ENCODE data around the gene LRMDA.

LRMDA gene

GRCh38 chr10:75883081-75884072 is 452.0 kb downstream of the LRMDA start:
- DNase-seq (ENCODE audit: low read depth), result no peak
- H3K4me3 ChIP-seq (ENCODE audit: low read depth, low read length), result no peak overlapping the region

- no peak overlapping the region for H3K4me3 ChIP-seq (ENCODE audit: low read depth, low read length)
- no peak for DNase-seq (ENCODE audit: low read depth)
Observed at GRCh38 chr10:75884808-75885207, 453.4 kb downstream of the LRMDA start.

- H3K4me3 ChIP-seq (ENCODE audit: low read depth, low read length), result no peak overlapping the region
- DNase-seq (ENCODE audit: low read depth), result no peak
Observed at GRCh38 chr10:75887369-75887768, 455.9 kb downstream of the LRMDA start.

GRCh38 chr10:75887992-75888680 is 456.7 kb downstream of the LRMDA start:
- no peak overlapping the region for H3K4me3 ChIP-seq (ENCODE audit: low read depth, low read length)
- DNase-seq (ENCODE audit: low read depth), result no peak

GRCh38 chr10:75889051-75889450 is 457.6 kb downstream of the LRMDA start:
- no peak for DNase-seq (ENCODE audit: low read depth)

GRCh38 chr10:75894761-75895160 is 463.3 kb downstream of the LRMDA start:
- DNase-seq (ENCODE audit: low read depth), result no peak
- H3K4me3 ChIP-seq (ENCODE audit: low read depth, low read length), result no peak overlapping the region

More at GRCh38 chr10:75889051-75889450, 457.6 kb downstream of the LRMDA start:
- no peak overlapping the region for H3K4me3 ChIP-seq (ENCODE audit: low read depth, low read length)

- no peak for DNase-seq (ENCODE audit: low read depth)
- H3K4me3 ChIP-seq (ENCODE audit: low read depth, low read length), result no peak overlapping the region
Observed at GRCh38 chr10:75895259-75895658, 463.8 kb downstream of the LRMDA start.

GRCh38 chr10:75899816-75900390 is 468.5 kb downstream of the LRMDA start:
- no peak overlapping the region for H3K4me3 ChIP-seq (ENCODE audit: low read depth, low read length)
- no peak for DNase-seq (ENCODE audit: low read depth)

- no peak overlapping the region for H3K4me3 ChIP-seq (ENCODE audit: low read depth, low read length)
- DNase-seq (ENCODE audit: low read depth), result no peak
Observed at GRCh38 chr10:75902816-75903215, 471.4 kb downstream of the LRMDA start.

GRCh38 chr10:75904499-75905283 is 473.3 kb downstream of the LRMDA start:
- H3K4me3 ChIP-seq (ENCODE audit: low read depth, low read length), result no peak overlapping the region

GRCh38 chr10:75905490-75905889 is 474.1 kb downstream of the LRMDA start:
- no peak for DNase-seq (ENCODE audit: low read depth)
- no peak overlapping the region for H3K4me3 ChIP-seq (ENCODE audit: low read depth, low read length)

More at GRCh38 chr10:75904499-75905283, 473.3 kb downstream of the LRMDA start:
- no peak for DNase-seq (ENCODE audit: low read depth)

- DNase-seq (ENCODE audit: low read depth), result peak; percentile 5
- no peak overlapping the region for H3K4me3 ChIP-seq (ENCODE audit: low read depth, low read length)
Observed at GRCh38 chr10:75910032-75910431, 478.6 kb downstream of the LRMDA start.

- no peak for DNase-seq (ENCODE audit: low read depth)
- no peak overlapping the region for H3K4me3 ChIP-seq (ENCODE audit: low read depth, low read length)
Observed at GRCh38 chr10:75911426-75911825, 480.0 kb downstream of the LRMDA start.

- DNase-seq (ENCODE audit: low read depth), result no peak
- no peak overlapping the region for H3K4me3 ChIP-seq (ENCODE audit: low read depth, low read length)
Observed at GRCh38 chr10:75916906-75917305, 485.5 kb downstream of the LRMDA start.

GRCh38 chr10:75919913-75920312 is 488.5 kb downstream of the LRMDA start:
- no peak overlapping the region for H3K4me3 ChIP-seq (ENCODE audit: low read depth, low read length)
- DNase-seq (ENCODE audit: low read depth), result no peak

- no peak for DNase-seq (ENCODE audit: low read depth)
- no peak overlapping the region for H3K4me3 ChIP-seq (ENCODE audit: low read depth, low read length)
Observed at GRCh38 chr10:75922435-75922834, 491.0 kb downstream of the LRMDA start.

- no peak for DNase-seq (ENCODE audit: low read depth)
- no peak overlapping the region for H3K4me3 ChIP-seq (ENCODE audit: low read depth, low read length)
Observed at GRCh38 chr10:75924309-75924902, 493.0 kb downstream of the LRMDA start.

- H3K4me3 ChIP-seq (ENCODE audit: low read depth, low read length), result no peak overlapping the region
- DNase-seq (ENCODE audit: low read depth), result no peak
Observed at GRCh38 chr10:75925999-75926398, 494.6 kb downstream of the LRMDA start.

- H3K4me3 ChIP-seq (ENCODE audit: low read depth, low read length), result no peak overlapping the region
- no peak for DNase-seq (ENCODE audit: low read depth)
Observed at GRCh38 chr10:75926763-75927162, 495.3 kb downstream of the LRMDA start.

All from skeletal muscle cell (primary cell).